ENCODE results near the gene UNCX. TPM values are rescaled to one million over a fixed set of nuclear protein-coding genes. Genes with fewer than 3 reads are reported as not detected.
A peak's percentile ranks its signal among the peaks of the same experiment; 100 is the strongest.

The UNCX gene
- total RNA-seq (2021; fragmentation: NEBNext Ultra II Directional; extraction: Animal tissue kit (Norgen Biotek cat#: 25700)), result not detected
- long read RNA-seq, result 0 reads

- Mint-ChIP-seq H3K27ac (no peak within 1 kb of the TSS), H3K4me3 (no peak within 1 kb of the TSS)
- TF ChIP-seq CTCF (IDR thresholded peaks at IDR 0.05), result no peak
These were observed at the start of gene UNCX for GRCh38 chr7:1232623-1233332. Gene UNCX (plus strand): TSS chr7:1232872. CDS start chr7:1233018, 146 bp downstream.

GRCh38 chr7:1187127-1187526, 45.5 kb upstream of the UNCX start:
- Mint-ChIP-seq H3K9me3 (no peaks in the 10 kb centered on the region), H3K4me3 (no peak overlapping the region), H3K27ac (no peak overlapping the region), H3K27me3 (ENCODE audit: insufficient read depth) (peaks cover 35% of the 10 kb centered on the region), H3K4me1 (ENCODE audit: low read depth) (peaks cover 8% of the 10 kb centered on the region), H3K36me3 (ENCODE audit: low read depth) (no peaks in the 10 kb centered on the region)
- no peak for TF ChIP-seq CTCF (IDR thresholded peaks at IDR 0.05)
- DNase-seq, result no peak

More at GRCh38 chr7:1232623-1233332, at the start of gene UNCX:
- no peak for DNase-seq
- Mint-ChIP-seq H3K9me3 (no peaks in the 10 kb centered on the region), H3K36me3 (ENCODE audit: low read depth) (no peaks in the 10 kb centered on the region), H3K27me3 (ENCODE audit: insufficient read depth) (peaks cover 48% of the 10 kb centered on the region), H3K4me1 (ENCODE audit: low read depth) (no peaks in the 10 kb centered on the region)

- Mint-ChIP-seq H3K27me3 (ENCODE audit: insufficient read depth) (peaks cover 30% of the 10 kb centered on the region), H3K36me3 (ENCODE audit: low read depth) (no peaks in the 10 kb centered on the region), H3K4me3 (no peak overlapping the region), H3K4me1 (ENCODE audit: low read depth) (peaks cover 8% of the 10 kb centered on the region), H3K9me3 (no peaks in the 10 kb centered on the region), H3K27ac (no peak overlapping the region)
- no peak for DNase-seq
- no peak for TF ChIP-seq CTCF (IDR thresholded peaks at IDR 0.05)
These were observed 43.9 kb upstream of the UNCX start for GRCh38 chr7:1188720-1189294.

- no peak for TF ChIP-seq CTCF (IDR thresholded peaks at IDR 0.05)
- Mint-ChIP-seq H3K36me3 (ENCODE audit: low read depth) (no peaks in the 10 kb centered on the region), H3K27ac (no peak overlapping the region), H3K4me1 (ENCODE audit: low read depth) (peaks cover 8% of the 10 kb centered on the region), H3K9me3 (no peaks in the 10 kb centered on the region), H3K4me3 (no peak overlapping the region), H3K27me3 (ENCODE audit: insufficient read depth) (peaks cover 39% of the 10 kb centered on the region)
- DNase-seq, result no peak
These were observed 42.5 kb upstream of the UNCX start for GRCh38 chr7:1189986-1190772.

- peak; percentile 47 for TF ChIP-seq CTCF (IDR thresholded peaks at IDR 0.05)
- no peaks in the 10 kb centered on the region for H3K9me3 Mint-ChIP-seq
- H3K27me3 Mint-ChIP-seq (ENCODE audit: insufficient read depth), result peaks cover 28% of the 10 kb centered on the region
- H3K4me1 Mint-ChIP-seq (ENCODE audit: low read depth), result peaks cover 10% of the 10 kb centered on the region
- H3K27ac Mint-ChIP-seq, result peak overlapping the region; percentile 45
- peak overlapping the region; percentile 8; the same call in 1 of the 2 replicates for H3K4me3 Mint-ChIP-seq
- H3K36me3 Mint-ChIP-seq (ENCODE audit: low read depth), result no peaks in the 10 kb centered on the region
- DNase-seq, result peak; percentile 70
These were observed 40.4 kb upstream of the UNCX start for GRCh38 chr7:1192171-1192676.
